ENCODE measurements around the gene DNAAF2.
"Not testable (repeated sequence)": the region's sequence is repeated elsewhere in the genome, so short reads cannot be mapped to it uniquely, and the experiment has no call there.

Gene DNAAF2

DNA sequence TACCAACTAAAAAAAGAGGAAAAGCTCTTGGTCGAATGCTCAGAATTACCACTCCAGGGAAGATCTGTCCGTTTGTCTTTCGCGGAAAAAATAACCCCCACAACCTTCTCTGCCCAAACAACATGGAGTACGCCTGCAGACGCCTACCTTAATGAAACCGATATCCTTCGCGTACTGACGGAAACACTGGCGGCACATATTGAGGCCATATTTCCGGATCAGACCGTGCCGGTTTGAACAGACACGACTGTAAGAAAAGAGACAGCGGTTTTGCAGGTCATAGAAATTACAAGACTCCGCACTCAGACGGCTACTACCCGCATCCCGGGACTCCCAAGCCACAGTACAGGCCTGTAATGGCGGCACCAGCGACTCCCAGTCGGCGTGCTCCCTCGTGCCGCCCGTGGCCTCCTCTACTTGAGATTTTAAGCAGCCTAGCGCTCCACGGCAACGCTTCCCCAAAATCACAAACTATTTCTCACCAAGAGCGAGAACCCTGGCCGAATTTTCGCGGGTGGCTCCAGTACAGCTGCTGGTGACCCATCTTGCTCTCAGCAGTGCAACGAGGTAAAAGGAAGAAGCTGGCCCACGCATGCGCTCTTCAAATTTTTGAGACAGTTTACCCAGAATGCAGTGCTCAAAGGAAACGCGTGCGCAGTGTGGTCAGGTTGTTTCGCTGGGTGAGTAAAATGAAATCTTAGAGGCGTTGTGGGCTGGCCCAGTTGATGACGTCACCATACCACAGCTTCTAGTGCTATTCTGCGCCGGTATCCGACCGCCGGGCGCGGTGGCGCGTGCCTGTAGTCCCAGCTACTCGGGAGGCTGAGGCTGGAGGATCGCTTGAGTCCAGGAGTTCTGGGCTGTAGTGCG lies 49.0 kb downstream of the DNAAF2 start, which contains the start of gene RPS29:
TSS of gene RPS29 (minus strand) at position 578 of the 870 bp plus-strand sequence. CDS start at position 544, 34 bp downstream.
- Histone ChIP-seq H2AFZ (ENCODE audit: low read depth, low read length, severe bottlenecking) (no peak within 1 kb of the TSS), H3K27ac (ENCODE audit: low read depth, low read length) (peak within 1 kb of the TSS; percentile 83), H3F3A (ENCODE audit: insufficient read depth) (peaks cover 63% of the 10 kb centered on the region), H3K9me3 (ENCODE audit: insufficient read depth, low read length) (no peaks in the 10 kb centered on the region), H3K4me2 (ENCODE audit: low read depth, low read length, poor library complexity, severe bottlenecking) (peak within 1 kb of the TSS; percentile 76), H3K27me3 (ENCODE audit: low read length) (no peaks in the 10 kb centered on the region), H3K9me2 (replicated peaks; ENCODE audit: insufficient read depth, low read length) (no peaks in the 10 kb centered on the region), H4K20me1 (ENCODE audit: low read depth, low read length) (peaks cover 26% of the 10 kb centered on the region), H3K79me2 (ENCODE audit: insufficient read depth, low read length) (peaks cover 51% of the 10 kb centered on the region), H3K9ac (ENCODE audit: low read length) (peak within 1 kb of the TSS; percentile 94), H3K36me3 (ENCODE audit: low read length) (peaks cover 32% of the 10 kb centered on the region), H3K4me3 (ENCODE audit: insufficient read depth, low read length, poor library complexity, severe bottlenecking) (peak within 1 kb of the TSS; percentile 98)
- TF ChIP-seq EZH2phosphoT487 (conservative IDR thresholded peaks at IDR 0.05; ENCODE audit: low read length) (no peak), CTCF (IDR thresholded peaks at IDR 0.05; ENCODE audit: insufficient read depth, low read length, poor library complexity, severe bottlenecking) (no peak)

DNA sequence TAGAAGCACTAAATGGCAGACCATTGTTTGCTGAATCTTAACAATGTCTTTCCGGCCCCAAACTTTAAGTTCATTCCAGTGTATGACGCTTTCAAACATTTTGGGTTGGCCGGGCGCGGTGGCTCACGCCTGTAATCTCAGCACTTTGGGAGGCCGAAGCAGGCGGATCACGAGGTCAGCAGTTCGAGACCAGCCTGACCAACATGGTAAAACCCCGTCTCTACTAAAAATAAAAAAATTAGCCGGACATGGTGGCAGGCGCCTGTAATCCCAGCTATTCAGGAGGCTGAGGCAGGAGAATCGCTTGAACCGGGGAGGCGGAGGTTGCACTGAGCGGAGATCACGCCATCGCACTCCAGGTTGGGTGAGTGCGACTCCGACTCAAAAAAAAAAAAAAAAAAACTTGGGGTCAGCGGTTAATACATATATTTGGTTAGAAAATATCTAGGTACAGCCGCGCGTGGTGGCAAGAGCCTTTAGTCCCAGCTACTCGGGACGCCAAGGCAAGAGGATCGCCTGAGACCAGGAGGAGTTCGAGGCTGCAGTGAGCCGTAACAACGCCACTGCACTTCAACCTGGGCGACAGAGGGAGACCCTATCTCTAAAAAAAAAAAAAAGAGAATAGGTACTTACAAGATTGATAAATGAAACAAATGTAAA lies 49.9 kb downstream of the DNAAF2 start:
- peak overlapping the region; percentile 83 for H3K27ac ChIP-seq (ENCODE audit: low read depth, low read length)
- peaks cover 67% of the 10 kb centered on the region for H3F3A ChIP-seq (ENCODE audit: insufficient read depth)
- peaks cover 26% of the 10 kb centered on the region for H4K20me1 ChIP-seq (ENCODE audit: low read depth, low read length)
- H3K9me3 ChIP-seq (ENCODE audit: insufficient read depth, low read length); H2AFZ ChIP-seq (ENCODE audit: low read depth, low read length, severe bottlenecking); H3K9me2 ChIP-seq (replicated peaks; ENCODE audit: insufficient read depth, low read length); H3K27me3 ChIP-seq (ENCODE audit: low read length): not testable (repeated sequence)
- H3K36me3 ChIP-seq (ENCODE audit: low read length) = peaks cover 32% of the 10 kb centered on the region
- peak overlapping the region; percentile 94 for H3K9ac ChIP-seq (ENCODE audit: low read length)
- peak overlapping the region; percentile 98 for H3K4me3 ChIP-seq (ENCODE audit: insufficient read depth, low read length, poor library complexity, severe bottlenecking)
- peaks cover 58% of the 10 kb centered on the region for H3K79me2 ChIP-seq (ENCODE audit: insufficient read depth, low read length)
- peak overlapping the region; percentile 76 for H3K4me2 ChIP-seq (ENCODE audit: low read depth, low read length, poor library complexity, severe bottlenecking)

DNA sequence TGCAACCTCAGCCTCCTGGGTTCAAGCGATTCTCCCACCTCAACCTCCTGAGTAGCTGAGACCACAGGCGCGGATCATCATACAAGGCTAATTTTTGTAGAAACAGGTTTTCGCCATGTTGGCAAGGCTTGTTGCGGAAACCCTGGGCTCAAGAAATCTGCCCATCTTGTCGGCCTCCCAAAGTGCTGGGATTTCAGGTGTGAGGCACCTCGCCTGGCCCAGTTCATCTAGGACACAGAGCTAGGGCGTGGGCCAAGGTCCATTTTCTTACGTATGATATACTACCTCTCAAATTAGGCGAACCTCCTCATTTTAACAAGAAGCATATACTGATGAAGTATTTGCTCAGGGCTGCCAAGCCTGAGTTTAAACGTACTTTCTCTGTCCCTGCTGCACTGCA lies 51.0 kb downstream of the DNAAF2 start:
- peaks cover 77% of the 10 kb centered on the region for H3F3A ChIP-seq (ENCODE audit: insufficient read depth)
- H4K20me1 ChIP-seq (ENCODE audit: low read depth, low read length) = peaks cover 29% of the 10 kb centered on the region
- H3K4me3 ChIP-seq (ENCODE audit: insufficient read depth, low read length, poor library complexity, severe bottlenecking) = peak overlapping the region; percentile 98
- no peaks in the 10 kb centered on the region for H3K9me3 ChIP-seq (ENCODE audit: insufficient read depth, low read length)
- no peaks in the 10 kb centered on the region for H3K27me3 ChIP-seq (ENCODE audit: low read length)
- peak overlapping the region; percentile 83 for H3K27ac ChIP-seq (ENCODE audit: low read depth, low read length)
- H3K79me2 ChIP-seq (ENCODE audit: insufficient read depth, low read length) = peaks cover 65% of the 10 kb centered on the region
- no peak overlapping the region for H2AFZ ChIP-seq (ENCODE audit: low read depth, low read length, severe bottlenecking)
- H3K4me2 ChIP-seq (ENCODE audit: low read depth, low read length, poor library complexity, severe bottlenecking) = peak overlapping the region; percentile 76
- H3K9me2 ChIP-seq (replicated peaks; ENCODE audit: insufficient read depth, low read length) = no peaks in the 10 kb centered on the region
- H3K9ac ChIP-seq (ENCODE audit: low read length) = peak overlapping the region; percentile 94
- peaks cover 32% of the 10 kb centered on the region for H3K36me3 ChIP-seq (ENCODE audit: low read length)
- TF ChIP-seq CTCF (IDR thresholded peaks at IDR 0.05; ENCODE audit: insufficient read depth, low read length, poor library complexity, severe bottlenecking) = no peak
- TF ChIP-seq EZH2phosphoT487 (conservative IDR thresholded peaks at IDR 0.05; ENCODE audit: low read length) = no peak
